ENCODE measurements around the gene IMP4.

IMP4 gene

GRCh38 chr2:130314377-130314776 is 28.3 kb upstream of the IMP4 start:
- Histone ChIP-seq H3K79me2 (ENCODE audit: control insufficient read depth, low read length) (no peaks in the 10 kb centered on the region), H3K9me3 (ENCODE audit: control insufficient read depth, insufficient read depth, low read length) (no peaks in the 10 kb centered on the region), H3K4me2 (ENCODE audit: low read length) (no peak overlapping the region), H3K27ac (ENCODE audit: low read depth, low read length) (no peak overlapping the region), H4K20me1 (ENCODE audit: control insufficient read depth, insufficient read depth, low read depth, low read length) (no peaks in the 10 kb centered on the region), H3F3A (ENCODE audit: control insufficient read depth, insufficient read depth) (no peaks in the 10 kb centered on the region), H3K27me3 (ENCODE audit: control insufficient read depth, low read length) (peaks cover 3% of the 10 kb centered on the region; the same call in 1 of the 2 replicates), H3K4me1 (ENCODE audit: control insufficient read depth, low read length) (no peaks in the 10 kb centered on the region), H3K9me2 (replicated peaks; ENCODE audit: control insufficient read depth, low read length) (no peaks in the 10 kb centered on the region), H3K36me3 (ENCODE audit: control insufficient read depth, low read length) (no peaks in the 10 kb centered on the region), H3K4me3 (ENCODE audit: low read length) (no peak overlapping the region)
- TF ChIP-seq CTCF (IDR thresholded peaks at IDR 0.05; ENCODE audit: low read depth, low read length, poor library complexity, severe bottlenecking): no peak
- no peak for TF ChIP-seq EZH2phosphoT487 (IDR thresholded peaks at IDR 0.05; ENCODE audit: borderline replicate concordance, low read length)

GRCh38 chr2:130316596-130316995 is 26.1 kb upstream of the IMP4 start:
- Histone ChIP-seq H3K4me1 (ENCODE audit: control insufficient read depth, low read length) (no peaks in the 10 kb centered on the region), H4K20me1 (ENCODE audit: control insufficient read depth, insufficient read depth, low read depth, low read length) (no peaks in the 10 kb centered on the region), H3K4me2 (ENCODE audit: low read length) (no peak overlapping the region), H3K9me2 (replicated peaks; ENCODE audit: control insufficient read depth, low read length) (no peaks in the 10 kb centered on the region), H3K27ac (ENCODE audit: low read depth, low read length) (no peak overlapping the region), H3K9me3 (ENCODE audit: control insufficient read depth, insufficient read depth, low read length) (no peaks in the 10 kb centered on the region), H3K4me3 (ENCODE audit: low read length) (no peak overlapping the region), H3K36me3 (ENCODE audit: control insufficient read depth, low read length) (no peaks in the 10 kb centered on the region), H3F3A (ENCODE audit: control insufficient read depth, insufficient read depth) (no peaks in the 10 kb centered on the region), H3K79me2 (ENCODE audit: control insufficient read depth, low read length) (no peaks in the 10 kb centered on the region), H3K27me3 (ENCODE audit: control insufficient read depth, low read length) (no peaks in the 10 kb centered on the region)
- TF ChIP-seq EZH2phosphoT487 (IDR thresholded peaks at IDR 0.05; ENCODE audit: borderline replicate concordance, low read length) (no peak), CTCF (IDR thresholded peaks at IDR 0.05; ENCODE audit: low read depth, low read length, poor library complexity, severe bottlenecking) (no peak)

GRCh38 chr2:130318906-130319305 is 23.8 kb upstream of the IMP4 start:
- H3F3A ChIP-seq (ENCODE audit: control insufficient read depth, insufficient read depth): no peaks in the 10 kb centered on the region
- H3K9me2 ChIP-seq (replicated peaks; ENCODE audit: control insufficient read depth, low read length): no peaks in the 10 kb centered on the region
- no peaks in the 10 kb centered on the region for H4K20me1 ChIP-seq (ENCODE audit: control insufficient read depth, insufficient read depth, low read depth, low read length)
- H3K27ac ChIP-seq (ENCODE audit: low read depth, low read length): no peak overlapping the region
- H3K36me3 ChIP-seq (ENCODE audit: control insufficient read depth, low read length): no peaks in the 10 kb centered on the region
- no peak overlapping the region for H3K4me3 ChIP-seq (ENCODE audit: low read length)
- H3K4me2 ChIP-seq (ENCODE audit: low read length): no peak overlapping the region
- H3K79me2 ChIP-seq (ENCODE audit: control insufficient read depth, low read length): no peaks in the 10 kb centered on the region
- no peaks in the 10 kb centered on the region for H3K9me3 ChIP-seq (ENCODE audit: control insufficient read depth, insufficient read depth, low read length)
- H3K4me1 ChIP-seq (ENCODE audit: control insufficient read depth, low read length): no peaks in the 10 kb centered on the region
- no peak for TF ChIP-seq CTCF (IDR thresholded peaks at IDR 0.05; ENCODE audit: low read depth, low read length, poor library complexity, severe bottlenecking)
- TF ChIP-seq EZH2phosphoT487 (IDR thresholded peaks at IDR 0.05; ENCODE audit: borderline replicate concordance, low read length): no peak
- H3K27me3 ChIP-seq (ENCODE audit: control insufficient read depth, low read length): peaks cover 7% of the 10 kb centered on the region

- no peaks in the 10 kb centered on the region for H3K79me2 ChIP-seq (ENCODE audit: control insufficient read depth, low read length)
- H3K4me3 ChIP-seq (ENCODE audit: low read length): no peak overlapping the region
Observed at GRCh38 chr2:130319536-130319935, 23.2 kb upstream of the IMP4 start.

More at GRCh38 chr2:130319536-130319935, 23.2 kb upstream of the IMP4 start:
- no peak overlapping the region for H3K27ac ChIP-seq (ENCODE audit: low read depth, low read length)
- H3K9me3 ChIP-seq (ENCODE audit: control insufficient read depth, insufficient read depth, low read length): no peaks in the 10 kb centered on the region
- no peaks in the 10 kb centered on the region for H3F3A ChIP-seq (ENCODE audit: control insufficient read depth, insufficient read depth)
- TF ChIP-seq CTCF (IDR thresholded peaks at IDR 0.05; ENCODE audit: low read depth, low read length, poor library complexity, severe bottlenecking) (no peak), EZH2phosphoT487 (IDR thresholded peaks at IDR 0.05; ENCODE audit: borderline replicate concordance, low read length) (no peak)
- H3K36me3 ChIP-seq (ENCODE audit: control insufficient read depth, low read length): no peaks in the 10 kb centered on the region
- H3K4me1 ChIP-seq (ENCODE audit: control insufficient read depth, low read length): no peaks in the 10 kb centered on the region
- peaks cover 12% of the 10 kb centered on the region for H3K27me3 ChIP-seq (ENCODE audit: control insufficient read depth, low read length)
- no peaks in the 10 kb centered on the region for H4K20me1 ChIP-seq (ENCODE audit: control insufficient read depth, insufficient read depth, low read depth, low read length)
- H3K4me2 ChIP-seq (ENCODE audit: low read length): no peak overlapping the region
- no peaks in the 10 kb centered on the region for H3K9me2 ChIP-seq (replicated peaks; ENCODE audit: control insufficient read depth, low read length)
